CD14-positive monocyte (primary cell): Measurements from ENCODE around the gene ANKRD36B. TPM values are rescaled to one million over a fixed set of nuclear protein-coding genes. Genes with fewer than 3 reads are reported as not detected.
"Not testable (repeated sequence)": the region's sequence is repeated elsewhere in the genome, so short reads cannot be mapped to it uniquely, and the experiment has no call there.

ENCODE experiments used
- DNase-seq, 3 donors: peaks; one replicate each; pipeline ENCODE4 v3.0.0-alpha.2; 2011 to 2022
- H2AFZ ChIP-seq: 2 replicates; pipeline ENCODE4 v1.6.0; 2012; ENCODE audit warnings: mild to moderate bottlenecking, low read depth, low read length, inconsistent platforms; ENCODE audit not compliant: insufficient read depth, poor library complexity, severe bottlenecking
- H3K27ac ChIP-seq, 2 donors: 1 replicate in 1 of 2; 2 replicates in 1 of 2; pipeline ENCODE4 v1.5.1; 2012 to 2013; ENCODE audit warnings: low read length in 2 of 2, control low read depth in 1 of 2, inconsistent platforms in 1 of 2, low read depth in 1 of 2, mild to moderate bottlenecking in 1 of 2
- H3K27me3 ChIP-seq, 2 donors: one replicate each; pipeline versions ENCODE4 v1.6.0 to v1.6.1; 2011 to 2013; ENCODE audit warnings: low read length in 2 of 2; ENCODE audit not compliant: control insufficient read depth in 2 of 2, insufficient read depth in 2 of 2
- H3K36me3 ChIP-seq, 2 donors: replicated peaks in 1 of 2; 1 replicate in 1 of 2; 2 replicates in 1 of 2; pipeline versions ENCODE4 v1.5.1 to v1.6.1; 2012 to 2013; ENCODE audit warnings: low read length in 2 of 2, control low read depth in 1 of 2, inconsistent platforms in 1 of 2, mild to moderate bottlenecking in 1 of 2; ENCODE audit not compliant: insufficient read depth in 2 of 2, control insufficient read depth in 1 of 2
- H3K4me1 ChIP-seq, 2 donors: 1 replicate in 1 of 2; 2 replicates in 1 of 2; pipeline versions ENCODE4 v1.5.1 to v1.6.1; 2012 to 2013; ENCODE audit warnings: low read length in 2 of 2, control low read depth in 1 of 2, inconsistent platforms in 1 of 2, mild to moderate bottlenecking in 1 of 2, moderate library complexity in 1 of 2; ENCODE audit not compliant: insufficient read depth in 2 of 2, control insufficient read depth in 1 of 2
- H3K4me2 ChIP-seq: replicated peaks from 2 replicates; pipeline ENCODE3; 2012; ENCODE audit warnings: low read length, moderate library complexity, mild to moderate bottlenecking; ENCODE audit not compliant: poor library complexity, severe bottlenecking; ENCODE audit errors: extremely low read depth
- H3K4me3 ChIP-seq, 3 experiments: fragments of 200-600 bp in 1 of 3; sonication (generic) in 1 of 3; replicated peaks in 1 of 3; 1 replicate in 2 of 3; 2 replicates in 1 of 3; pipeline ENCODE4 v1.5.1; 2011 to 2013; ENCODE audit warnings: low read length in 3 of 3, mild to moderate bottlenecking in 3 of 3, control low read depth in 2 of 3, low read depth in 2 of 3, inconsistent platforms in 1 of 3, moderate library complexity in 1 of 3
- H3K79me2 ChIP-seq: 2 replicates; pipeline ENCODE4 v1.6.0; 2012; ENCODE audit warnings: mild to moderate bottlenecking, control low read depth, inconsistent platforms, low read length, moderate library complexity; ENCODE audit not compliant: insufficient read depth
- H3K9ac ChIP-seq: 2 replicates; pipeline ENCODE4 v1.6.0; 2017; ENCODE audit warnings: low read length, mild to moderate bottlenecking; ENCODE audit not compliant: insufficient read depth, poor library complexity, severe bottlenecking
- H3K9me3 ChIP-seq, 2 donors: replicated peaks in 1 of 2; 1 replicate in 1 of 2; 2 replicates in 1 of 2; pipeline versions ENCODE4 v1.5.1 to v1.6.1; 2012 to 2013; ENCODE audit warnings: low read length in 2 of 2, control low read depth in 1 of 2; ENCODE audit not compliant: control insufficient read depth in 1 of 2, insufficient read depth in 1 of 2
- H4K20me1 ChIP-seq: 2 replicates; pipeline ENCODE4 v1.6.0; 2012; ENCODE audit warnings: mild to moderate bottlenecking, low read length, control low read depth, moderate library complexity; ENCODE audit not compliant: insufficient read depth
- H3K27ac Mint-ChIP-seq, 7 donors: one replicate each; pipeline ENCODE4 v1.8.0; 2020; ENCODE audit warnings: mild to moderate bottlenecking in 7 of 7, mixed read lengths in 7 of 7, moderate library complexity in 6 of 7, inconsistent platforms in 2 of 7
- H3K27me3 Mint-ChIP-seq, 3 donors: one replicate each; pipeline ENCODE4 v1.8.0; 2021 to 2022; ENCODE audit warnings: low read depth in 3 of 3, mild to moderate bottlenecking in 3 of 3, mixed read lengths in 3 of 3, moderate library complexity in 3 of 3, inconsistent platforms in 1 of 3
- H3K36me3 Mint-ChIP-seq, 2 donors: one replicate each; pipeline ENCODE4 v1.8.0; 2020; ENCODE audit warnings: mixed read lengths in 2 of 2, inconsistent platforms in 1 of 2, mild to moderate bottlenecking in 1 of 2
- H3K4me1 Mint-ChIP-seq: one replicate; pipeline ENCODE4 v1.8.0; 2020; ENCODE audit warnings: mild to moderate bottlenecking, mixed read lengths
- H3K4me3 Mint-ChIP-seq, 2 donors: one replicate each; pipeline ENCODE4 v1.8.0; 2020; ENCODE audit warnings: mild to moderate bottlenecking in 2 of 2, mixed read lengths in 2 of 2, moderate library complexity in 1 of 2
- H3K9me3 Mint-ChIP-seq, 7 donors: one replicate each; pipeline ENCODE4 v1.8.0; 2020 to 2022; ENCODE audit warnings: mixed read lengths in 7 of 7, mild to moderate bottlenecking in 6 of 7, moderate library complexity in 6 of 7, inconsistent platforms in 2 of 7
- WGBS: methylation state at CpG from one replicate; pipeline ENCODE4 v1.1.5; 2013; ENCODE audit warnings: missing lambda C conversion rate; ENCODE audit not compliant: insufficient coverage; 5-methylcytosine and 5-hydroxymethylcytosine counted together
- intact Hi-C, 2 donors: fragments of 100-400 bp; cut with micrococcal nuclease; formaldehyde crosslinking; loops; one replicate each; pipeline versions ENCODE4 v1.15.0 to v1.15.1; 2023
- polyA plus RNA-seq, 3 donors: library from polyadenylated mRNA; depleted of rRNA in 1 of 3; unstranded in 2 of 3; stranded (reverse) in 1 of 3; fragments of 300-500 nt in 2 of 3; fragments of >200 nt in 1 of 3; fragmentation: Illumina TruSeq in 2 of 3; gene quantifications; 1 replicate in 2 of 3; 2 replicates in 1 of 3; pipeline ENCODE4 v1.2.3, GENCODE V29; 2012 to 2021
- TF ChIP-seq, protein P1 (sequence below): fragments of 200-600 bp; IDR thresholded peaks from one replicate; pipeline ENCODE4 v1.8.0; 2022; ENCODE audit warnings: antibody characterized with exemption, mild to moderate bottlenecking

ANKRD36B gene
- polyA plus RNA-seq, 3 donors, result 0.73 to 3.1 (median 1.2) TPM

GRCh38 chr2:97590515-97591394 lies 1.1 kb upstream of the ANKRD36B start:
- H3K36me3 Mint-ChIP-seq, H3K4me1 ChIP-seq, H3K9me3 Mint-ChIP-seq, H3K27me3 ChIP-seq, H3K36me3 ChIP-seq, H4K20me1 ChIP-seq, H3K79me2 ChIP-seq, H3K9me3 ChIP-seq, H3K27me3 Mint-ChIP-seq: not testable (repeated sequence)
- DNase-seq, result peak; percentile 69 to 89 (median 79)
- peak overlapping the region; percentile 80 to 86 for H3K4me3 Mint-ChIP-seq
- H3K27ac ChIP-seq, result peak overlapping the region; percentile 50 to 68
- peaks cover 12% of the 10 kb centered on the region for H3K4me1 Mint-ChIP-seq
- H3K9ac ChIP-seq, result peak overlapping the region; percentile 64
- intact Hi-C loops, result loop anchor here in 1 of 2 donors (2.0 to 10.0 kb wide), 2 partner anchors 54 to 106 kb away; partner anchors contain the start of gene COX5B
- WGBS, result 1% methylated on average over 22 of the region's 33 CpGs
- H2AFZ ChIP-seq, result peak overlapping the region; percentile 99
- TF ChIP-seq, protein P1, sequence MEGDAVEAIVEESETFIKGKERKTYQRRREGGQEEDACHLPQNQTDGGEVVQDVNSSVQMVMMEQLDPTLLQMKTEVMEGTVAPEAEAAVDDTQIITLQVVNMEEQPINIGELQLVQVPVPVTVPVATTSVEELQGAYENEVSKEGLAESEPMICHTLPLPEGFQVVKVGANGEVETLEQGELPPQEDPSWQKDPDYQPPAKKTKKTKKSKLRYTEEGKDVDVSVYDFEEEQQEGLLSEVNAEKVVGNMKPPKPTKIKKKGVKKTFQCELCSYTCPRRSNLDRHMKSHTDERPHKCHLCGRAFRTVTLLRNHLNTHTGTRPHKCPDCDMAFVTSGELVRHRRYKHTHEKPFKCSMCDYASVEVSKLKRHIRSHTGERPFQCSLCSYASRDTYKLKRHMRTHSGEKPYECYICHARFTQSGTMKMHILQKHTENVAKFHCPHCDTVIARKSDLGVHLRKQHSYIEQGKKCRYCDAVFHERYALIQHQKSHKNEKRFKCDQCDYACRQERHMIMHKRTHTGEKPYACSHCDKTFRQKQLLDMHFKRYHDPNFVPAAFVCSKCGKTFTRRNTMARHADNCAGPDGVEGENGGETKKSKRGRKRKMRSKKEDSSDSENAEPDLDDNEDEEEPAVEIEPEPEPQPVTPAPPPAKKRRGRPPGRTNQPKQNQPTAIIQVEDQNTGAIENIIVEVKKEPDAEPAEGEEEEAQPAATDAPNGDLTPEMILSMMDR, result peak; percentile 99
- peak overlapping the region in 6 of 7 donors; percentile 51 to 82 (median 71) for H3K27ac Mint-ChIP-seq
- peak overlapping the region; percentile 65 to 86 (median 84) for H3K4me3 ChIP-seq
- peak overlapping the region; percentile 78 for H3K4me2 ChIP-seq

DNA sequence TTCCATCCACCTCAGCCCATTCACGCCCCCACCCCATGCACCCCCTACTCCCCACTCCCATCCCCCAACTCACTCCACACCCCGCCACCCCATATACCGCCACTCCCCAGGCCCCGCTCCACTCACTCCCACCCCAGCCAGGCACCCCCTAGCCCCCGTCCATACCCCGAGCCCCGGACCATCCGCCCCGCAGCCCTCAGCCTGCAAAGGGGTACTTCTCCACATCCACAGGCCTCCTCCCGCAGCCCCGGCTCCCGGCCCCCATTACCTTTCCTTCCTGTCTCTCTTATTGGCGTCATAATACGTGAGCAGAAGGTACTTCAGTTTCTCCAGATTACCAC lies 450 bp downstream of the ANKRD36B start:
- no CpG with 5 or more reads among the region's 14 CpGs for WGBS
- Mint-ChIP-seq H3K27ac (peak overlapping the region; percentile 55 to 95 (median 86)), H3K4me3 (peak overlapping the region; percentile 94 to 98)
- peak overlapping the region; percentile 74 for H3K4me2 ChIP-seq
- H2AFZ ChIP-seq, result peak overlapping the region; percentile 82
- peak overlapping the region in 1 of 2 donors; percentile 26 for H3K27ac ChIP-seq
- H4K20me1 ChIP-seq, H3K79me2 ChIP-seq, H3K9me3 ChIP-seq, H3K27me3 ChIP-seq, DNase-seq, H3K27me3 Mint-ChIP-seq, H3K4me1 ChIP-seq, H3K4me1 Mint-ChIP-seq, intact Hi-C loops, H3K36me3 Mint-ChIP-seq, H3K9me3 Mint-ChIP-seq, H3K36me3 ChIP-seq: not testable (repeated sequence)
- peak overlapping the region; percentile 61 to 86 (median 84) for H3K4me3 ChIP-seq
- H3K9ac ChIP-seq, result peak overlapping the region; percentile 46

GRCh38 chr2:97565674-97566073 lies 24.0 kb downstream of the ANKRD36B start:
- DNase-seq, H3K36me3 Mint-ChIP-seq, H3K4me3 ChIP-seq, H4K20me1 ChIP-seq, H3K27me3 Mint-ChIP-seq, intact Hi-C loops, H3K27ac Mint-ChIP-seq, H3K27me3 ChIP-seq, H3K27ac ChIP-seq, H3K4me3 Mint-ChIP-seq, H3K9me3 ChIP-seq, H3K36me3 ChIP-seq, H2AFZ ChIP-seq, H3K9ac ChIP-seq, H3K79me2 ChIP-seq, H3K4me1 Mint-ChIP-seq, H3K4me2 ChIP-seq, H3K4me1 ChIP-seq, H3K9me3 Mint-ChIP-seq: not testable (repeated sequence)
- WGBS, result 20% methylated on average over 1 of the region's 3 CpGs

GRCh38 chr2:97552406-97552805 lies 37.3 kb downstream of the ANKRD36B start:
- H3K27me3 ChIP-seq, intact Hi-C loops, H3K27ac ChIP-seq, H3K4me2 ChIP-seq, H3K9ac ChIP-seq, DNase-seq, H3K4me1 Mint-ChIP-seq, H2AFZ ChIP-seq, H3K27me3 Mint-ChIP-seq, H3K9me3 Mint-ChIP-seq, H3K79me2 ChIP-seq, H3K4me1 ChIP-seq, H4K20me1 ChIP-seq, H3K9me3 ChIP-seq, H3K27ac Mint-ChIP-seq, H3K4me3 ChIP-seq, H3K4me3 Mint-ChIP-seq: not testable (repeated sequence)
- peaks cover 26 to 40% of the 10 kb centered on the region in 2 donors for H3K36me3 ChIP-seq
- WGBS, result no CpG with 5 or more reads among the region's 3 CpGs
- peaks cover 57 to 62% of the 10 kb centered on the region in 2 donors for H3K36me3 Mint-ChIP-seq
